NT2/D1 (cell line): ENCODE measurements around the gene ZDHHC22.

Experiments used
- SUZ12 ChIP-seq: IDR thresholded peaks from 2 replicates; pipeline ENCODE4 v1.6.1; 2011; ENCODE audit not compliant: insufficient read length, insufficient read depth; ENCODE audit errors: extremely low read depth
- ZNF274 ChIP-seq: IDR thresholded peaks from 2 replicates; pipeline ENCODE4 v1.6.1; 2011; ENCODE audit warnings: mild to moderate bottlenecking, low read depth, low read length

- TF ChIP-seq SUZ12 (no peak), ZNF274 (no peak)
Observed at GRCh38 chr14:77170045-77170444, 28.5 kb upstream of the ZDHHC22 start.
